Upper lobe of right lung (tissue), 1 donor: Measurements from ENCODE around the gene HIVEP3. TPM values are rescaled to one million over a fixed set of nuclear protein-coding genes. Genes with fewer than 3 reads are reported as not detected.

Source experiments
- ATAC-seq: fragments of 200-7000 bp; cut with Tn5 transposase; one replicate; pipeline ENCODE4 v1.9.1; 2020; ENCODE audit warnings: mild to moderate bottlenecking, moderate library complexity
- DNase-seq: peaks from one replicate; pipeline ENCODE4 v3.0.0-alpha.2; 2020
- H3K27ac ChIP-seq: fragments of 200-600 bp; one replicate; pipeline ENCODE4 v1.8.0; 2022
- H3K27me3 ChIP-seq: fragments of 200-600 bp; one replicate; pipeline ENCODE4 v1.8.0; 2022; ENCODE audit warnings: mild to moderate bottlenecking
- H3K36me3 ChIP-seq: fragments of 200-600 bp; one replicate; pipeline ENCODE4 v1.8.0; 2022
- H3K4me1 ChIP-seq: fragments of 200-600 bp; one replicate; pipeline ENCODE4 v1.8.0; 2022
- H3K4me3 ChIP-seq: fragments of 200-600 bp; one replicate; pipeline ENCODE4 v1.8.0; 2022; ENCODE audit warnings: mild to moderate bottlenecking
- H3K9me3 ChIP-seq: fragments of 200-600 bp; one replicate; pipeline ENCODE4 v1.8.0; 2022
- intact Hi-C: fragments of 100-400 bp; cut with DNase I; formaldehyde crosslinking; loops from one replicate; pipeline ENCODE4 v1.11.0; 2022
- total RNA-seq: library from RNA; stranded (reverse); fragmentation: NEBNext Ultra II Directional; extraction: Animal tissue kit (Norgen Biotek cat#: 25700); gene quantifications from one replicate; pipeline ENCODE4 v1.2.1, GENCODE V29; 2021
- TF ChIP-seq, protein P1 (sequence below): fragments of 200-600 bp; IDR thresholded peaks from one replicate; pipeline ENCODE4 v1.8.0; 2022; ENCODE audit warnings: antibody characterized with exemption
- donor health status: DM: no; HTN: yes; CAD: no; lungs with severe emphysema.

Gene HIVEP3
- total RNA-seq, 1 donor from 2014 or later: 16.6 TPM

DNA sequence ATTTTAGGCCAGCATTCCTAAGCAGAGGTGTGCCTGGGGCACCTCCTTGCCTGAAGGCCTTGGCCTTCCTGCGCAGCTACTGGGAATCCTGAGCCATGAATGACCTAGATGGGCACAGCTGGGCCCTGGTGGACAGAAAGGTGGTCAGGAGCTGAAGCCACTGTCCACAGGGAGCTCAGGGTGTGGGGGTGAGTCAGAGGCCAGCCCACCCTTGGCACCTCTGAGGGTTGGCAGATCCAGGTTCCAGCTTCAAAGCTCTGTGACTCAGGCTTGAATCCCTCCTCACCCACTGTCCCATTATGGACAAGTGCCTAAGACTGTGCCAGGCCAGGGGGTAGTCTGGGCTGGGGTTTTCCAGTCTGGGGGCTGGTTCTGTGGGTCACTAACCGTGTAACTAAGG, 427.8 kb downstream of the HIVEP3 start:
- H3K27me3 ChIP-seq: no peaks in the 10 kb centered on the region

DNA sequence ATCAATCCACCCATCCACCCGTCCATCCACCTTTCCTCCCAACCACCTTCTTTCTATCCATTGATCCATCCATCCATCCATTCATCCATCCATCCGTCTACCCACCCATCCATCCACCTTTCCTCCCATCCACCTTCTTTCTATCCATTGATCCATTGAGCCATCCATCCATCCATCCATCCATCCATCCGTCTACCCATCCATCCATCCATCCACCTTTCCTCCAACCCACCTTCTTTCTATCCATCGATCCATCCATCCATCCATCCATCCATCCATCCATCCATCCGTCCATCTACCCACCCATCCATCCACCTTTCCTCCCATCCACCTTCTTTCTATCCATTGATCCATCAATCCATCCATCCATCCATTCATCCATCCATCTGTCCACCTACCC, 429.2 kb downstream of the HIVEP3 start:
- TF ChIP-seq, protein P1, sequence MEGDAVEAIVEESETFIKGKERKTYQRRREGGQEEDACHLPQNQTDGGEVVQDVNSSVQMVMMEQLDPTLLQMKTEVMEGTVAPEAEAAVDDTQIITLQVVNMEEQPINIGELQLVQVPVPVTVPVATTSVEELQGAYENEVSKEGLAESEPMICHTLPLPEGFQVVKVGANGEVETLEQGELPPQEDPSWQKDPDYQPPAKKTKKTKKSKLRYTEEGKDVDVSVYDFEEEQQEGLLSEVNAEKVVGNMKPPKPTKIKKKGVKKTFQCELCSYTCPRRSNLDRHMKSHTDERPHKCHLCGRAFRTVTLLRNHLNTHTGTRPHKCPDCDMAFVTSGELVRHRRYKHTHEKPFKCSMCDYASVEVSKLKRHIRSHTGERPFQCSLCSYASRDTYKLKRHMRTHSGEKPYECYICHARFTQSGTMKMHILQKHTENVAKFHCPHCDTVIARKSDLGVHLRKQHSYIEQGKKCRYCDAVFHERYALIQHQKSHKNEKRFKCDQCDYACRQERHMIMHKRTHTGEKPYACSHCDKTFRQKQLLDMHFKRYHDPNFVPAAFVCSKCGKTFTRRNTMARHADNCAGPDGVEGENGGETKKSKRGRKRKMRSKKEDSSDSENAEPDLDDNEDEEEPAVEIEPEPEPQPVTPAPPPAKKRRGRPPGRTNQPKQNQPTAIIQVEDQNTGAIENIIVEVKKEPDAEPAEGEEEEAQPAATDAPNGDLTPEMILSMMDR: no peak
- intact Hi-C loops: no loop called here
- peaks cover 15% of the 10 kb centered on the region for H3K4me1 ChIP-seq

More for the DNA sequence above, 427.8 kb downstream of the HIVEP3 start:
- ATAC-seq (no peak), DNase-seq (no peak)
- Histone ChIP-seq H3K36me3 (no peaks in the 10 kb centered on the region), H3K4me1 (peaks cover 16% of the 10 kb centered on the region), H3K27ac (no peak overlapping the region), H3K9me3 (no peaks in the 10 kb centered on the region), H3K4me3 (no peak overlapping the region)
- TF ChIP-seq, protein P1: no peak
- intact Hi-C loops: no loop called here

DNA sequence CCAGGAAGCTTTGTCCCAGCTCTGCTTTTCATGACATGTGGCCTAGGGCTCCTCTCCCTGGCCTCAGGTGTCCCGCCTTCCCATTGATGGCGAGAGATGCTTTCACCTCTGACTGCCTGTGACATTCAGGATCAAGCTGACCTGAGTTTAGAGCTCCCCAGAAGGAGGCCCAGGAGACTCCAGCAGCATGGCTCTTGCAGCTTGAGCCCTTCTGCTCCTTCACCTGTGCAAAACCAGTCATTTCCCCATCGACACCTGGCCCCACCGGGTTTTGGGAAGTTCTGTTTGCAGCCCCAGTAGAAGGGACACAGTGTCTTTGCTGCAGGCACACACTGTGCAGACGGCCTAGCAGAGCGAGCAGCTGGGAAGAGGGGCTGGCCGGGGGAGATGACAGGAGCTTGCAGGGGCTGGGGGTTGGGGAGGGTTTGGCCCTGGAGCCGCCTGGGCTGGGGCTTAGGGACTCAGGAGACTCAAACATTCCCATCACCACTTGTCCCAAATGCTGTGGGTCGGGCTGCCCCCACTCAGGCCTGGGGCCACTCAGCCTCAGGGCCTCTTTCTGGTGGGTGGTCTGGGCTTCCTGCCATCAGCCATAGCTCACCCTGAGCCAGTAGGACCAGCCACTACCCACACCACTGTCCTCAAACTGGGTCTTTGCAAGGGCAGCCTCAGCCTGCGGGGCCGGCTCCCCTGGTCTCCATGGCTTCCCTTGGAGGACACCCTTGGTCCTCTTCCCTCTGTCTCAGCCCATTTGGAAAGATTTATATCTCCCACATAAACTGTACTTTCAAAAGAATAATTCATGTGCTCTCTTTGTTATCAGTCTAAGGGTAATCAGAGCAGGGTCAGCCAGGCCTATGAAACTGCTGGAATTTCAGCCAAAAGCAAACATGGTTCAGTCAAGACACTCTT, 430.4 kb downstream of the HIVEP3 start:
- DNase-seq: no peak
- Histone ChIP-seq H3K36me3 (no peaks in the 10 kb centered on the region), H3K27ac (no peak overlapping the region), H3K27me3 (no peaks in the 10 kb centered on the region), H3K4me3 (no peak overlapping the region), H3K4me1 (peaks cover 22% of the 10 kb centered on the region), H3K9me3 (no peaks in the 10 kb centered on the region)
- TF ChIP-seq, protein P1: no peak
- intact Hi-C loops: no loop called here
- ATAC-seq: no peak

More for the DNA sequence above, 429.2 kb downstream of the HIVEP3 start:
- no peaks in the 10 kb centered on the region for H3K9me3 ChIP-seq
- no peaks in the 10 kb centered on the region for H3K36me3 ChIP-seq
- no peak overlapping the region for H3K27ac ChIP-seq
- DNase-seq: no peak
- H3K4me3 ChIP-seq: no peak overlapping the region
- ATAC-seq: no peak
- H3K27me3 ChIP-seq: no peaks in the 10 kb centered on the region

DNA sequence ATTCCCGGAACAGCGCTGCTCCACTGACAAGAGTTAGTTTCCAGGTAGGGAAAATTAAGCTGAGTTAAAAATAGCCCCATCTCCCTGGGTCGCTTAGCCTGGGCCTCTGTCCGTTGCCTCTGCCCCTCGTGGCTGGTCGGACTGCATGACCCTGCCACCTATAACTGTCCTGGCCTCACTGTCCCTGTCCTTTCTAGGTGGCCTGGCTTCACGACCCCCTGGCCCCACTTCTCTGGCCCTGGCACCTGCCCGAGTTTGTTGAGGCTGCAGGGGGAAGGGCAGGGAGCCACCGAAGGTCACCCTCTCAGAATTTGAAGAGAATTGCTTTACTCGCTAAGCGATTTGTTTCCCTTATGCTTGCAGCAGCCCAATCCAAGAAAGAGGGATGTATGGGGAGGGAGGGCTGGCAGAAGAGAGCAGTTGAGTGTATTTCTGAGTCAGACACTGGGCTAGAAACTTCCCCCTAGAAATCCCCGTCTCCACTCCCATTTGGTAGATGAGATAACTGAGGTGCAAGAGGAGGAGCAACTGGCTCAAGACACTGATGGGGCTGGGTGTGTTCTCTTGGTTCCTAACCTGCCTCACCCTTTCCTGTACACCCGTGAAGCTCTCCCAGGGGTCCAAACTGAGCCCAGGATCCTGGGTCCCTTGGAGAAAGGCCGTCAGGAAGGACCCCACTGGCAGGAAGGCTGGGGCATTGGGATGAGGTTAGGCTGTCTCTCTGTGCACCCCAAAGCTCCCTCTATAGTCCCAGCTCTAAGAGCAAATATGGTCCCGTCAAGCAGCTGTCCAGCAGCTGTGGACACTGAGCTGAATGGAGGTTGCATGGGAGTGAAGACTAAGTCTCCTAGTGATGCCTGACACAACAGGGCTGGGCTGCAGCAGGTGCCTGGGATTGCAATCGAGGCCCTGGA, 431.3 kb downstream of the HIVEP3 start:
- H3K9me3 ChIP-seq: no peaks in the 10 kb centered on the region
- ATAC-seq: no peak
- no peaks in the 10 kb centered on the region for H3K36me3 ChIP-seq
- no peak for DNase-seq
- TF ChIP-seq, protein P1: no peak
- H3K4me1 ChIP-seq: peaks cover 28% of the 10 kb centered on the region
- no peaks in the 10 kb centered on the region for H3K27me3 ChIP-seq
- no peak overlapping the region for H3K27ac ChIP-seq
- H3K4me3 ChIP-seq: no peak overlapping the region
- intact Hi-C loops: no loop called here

DNA sequence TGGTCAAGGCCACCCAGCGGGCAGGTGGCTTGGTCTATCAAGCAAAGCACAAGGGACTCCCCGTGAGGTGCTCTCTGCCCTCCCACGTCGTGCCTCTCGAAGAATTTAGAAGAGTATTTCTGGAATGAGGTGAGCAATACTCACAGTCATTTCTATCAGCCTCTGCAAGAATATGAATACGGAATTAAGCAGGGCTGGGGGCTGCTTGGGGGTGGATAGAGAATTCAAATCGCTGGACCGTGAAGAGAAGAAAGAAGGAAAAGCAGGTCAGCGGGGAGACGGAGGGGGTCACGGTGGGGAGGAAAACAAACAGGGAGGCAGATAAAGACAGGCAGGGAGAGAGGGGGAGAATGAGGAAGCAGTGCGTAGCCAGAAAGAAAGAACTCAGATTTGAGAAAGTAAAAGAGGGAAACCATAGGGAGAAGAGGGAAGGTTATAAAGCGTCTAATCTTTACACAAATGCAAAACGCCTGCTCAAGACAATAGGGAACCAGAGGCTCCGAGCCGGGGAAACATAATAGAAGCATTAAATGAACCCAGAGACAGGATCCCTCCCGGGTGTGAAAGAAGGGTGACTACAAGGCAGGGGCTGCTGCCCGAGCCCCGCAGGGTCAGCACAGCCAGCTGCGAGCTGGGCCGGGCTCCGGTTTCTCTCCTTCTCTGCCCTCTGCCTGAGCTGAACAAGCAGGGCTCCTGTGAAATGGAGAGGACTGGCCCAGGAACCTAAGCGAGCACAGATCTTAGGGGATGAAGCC, 432.2 kb downstream of the HIVEP3 start:
- no peak overlapping the region for H3K4me3 ChIP-seq
- ATAC-seq: no peak

More for the DNA sequence above, 432.2 kb downstream of the HIVEP3 start:
- intact Hi-C loops: no loop called here
- H3K27me3 ChIP-seq: no peaks in the 10 kb centered on the region
- no peaks in the 10 kb centered on the region for H3K9me3 ChIP-seq
- no peaks in the 10 kb centered on the region for H3K36me3 ChIP-seq
- H3K27ac ChIP-seq: no peak overlapping the region
- TF ChIP-seq, protein P1: no peak
- peaks cover 33% of the 10 kb centered on the region for H3K4me1 ChIP-seq
- no peak for DNase-seq
